K562 (cell line): ENCODE measurements around the gene TBC1D1. TPM values are rescaled to one million over a fixed set of nuclear protein-coding genes. Genes with fewer than 3 reads are reported as not detected.

Experiments used
- ATAC-seq: fragments of 200-7000 bp; cut with Tn5 transposase; 3 replicates; pipeline ENCODE4 v1.9.1; 2020; ENCODE audit warnings: moderate library complexity
- BruUV-seq: library from RNA; stranded (reverse); fragments of 400-500 nt; replicated peaks from 2 replicates; lab custom pipeline; 2021; lab: Mats Ljungman, UMichigan
- CTCF ChIA-PET: fragments of 300-600 bp; formaldehyde crosslinking; extraction: SDS; loops from one replicate; lab custom pipeline; 2021; ENCODE audit warnings: low intra/inter-chr PET ratio; lab: Yijun Ruan, JAX
- POLR2A ChIA-PET: fragments of 300-600, 350-650 bp; sonication (Branson Sonifier 250); formaldehyde crosslinking; extraction: SDS; loops from one replicate; lab custom pipeline; 2021; ENCODE audit warnings: antibody characterized with exemption, inconsistent platforms; lab: Yijun Ruan, JAX
- DNase-seq, 4 experiments: peaks; one replicate each; pipeline versions ENCODE4 v3.0.0 to v3.0.0-alpha.2; 2011 to 2018; ENCODE audit warnings: low spot score in 3 of 4, mixed read lengths in 3 of 4; ENCODE audit errors: extremely low read depth in 1 of 4
- FAIRE-seq: peaks from 2 replicates; lab custom pipeline; 2011; peaks lifted over from hg19 to GRCh38; lab: Jason Lieb, UNC
- H2AFZ ChIP-seq: 2 replicates; pipeline ENCODE4 v1.6.0; 2011; ENCODE audit warnings: low read depth, low read length, control low read depth, inconsistent platforms
- H3K27ac ChIP-seq: fragments of 200-600 bp; 3 replicates; pipeline ENCODE4 v1.8.0; 2011; ENCODE audit warnings: low read depth, mild to moderate bottlenecking, control low read depth, inconsistent platforms, low read length, moderate library complexity, mixed read lengths; ENCODE audit errors: extremely low read depth
- H3K27me3 ChIP-seq, 2 experiments: fragments of 300-600 bp in 1 of 2; 2 replicates in 1 of 2; 3 replicates in 1 of 2; pipeline versions ENCODE4 v1.6.0 to v1.8.0; 2011; ENCODE audit warnings: inconsistent platforms in 2 of 2, low read length in 2 of 2, mild to moderate bottlenecking in 1 of 2, mixed read lengths in 1 of 2, moderate library complexity in 1 of 2; ENCODE audit not compliant: control insufficient read depth in 2 of 2, insufficient read depth in 2 of 2
- H3K36me3 ChIP-seq: fragments of 300-600 bp; 3 replicates; pipeline ENCODE4 v1.8.0; 2011; ENCODE audit warnings: mild to moderate bottlenecking, low read length, inconsistent platforms; ENCODE audit not compliant: control insufficient read depth, insufficient read depth
- H3K4me1 ChIP-seq, 2 experiments: fragments of 200-600 bp in 1 of 2; replicated peaks in 1 of 2; 2 replicates in 1 of 2; 3 replicates in 1 of 2; pipeline versions ENCODE4 v1.5.1 to v1.8.0; 2011; ENCODE audit warnings: inconsistent platforms in 2 of 2, low read length in 2 of 2, mild to moderate bottlenecking in 1 of 2, mixed read lengths in 1 of 2, moderate library complexity in 1 of 2; ENCODE audit not compliant: control insufficient read depth in 2 of 2, insufficient read depth in 2 of 2
- H3K4me2 ChIP-seq: 2 replicates; pipeline ENCODE4 v1.6.1; 2011; ENCODE audit warnings: low read length, control low read depth, inconsistent platforms, mixed read lengths; ENCODE audit not compliant: insufficient read depth
- H3K4me3 ChIP-seq: fragments of 200-600 bp; sonication (generic), shearing (Covaris generic); 2 replicates; pipeline ENCODE4 v1.5.1; 2016; ENCODE audit warnings: control low read depth, inconsistent platforms
- H3K79me2 ChIP-seq: fragments of 200-600 bp; 3 replicates; pipeline ENCODE4 v1.8.0; 2011; ENCODE audit warnings: low read length, inconsistent platforms; ENCODE audit not compliant: control insufficient read depth, insufficient read depth
- H3K9ac ChIP-seq, 2 experiments: 2 replicates each; pipeline versions ENCODE4 v1.6.0 to v1.6.1; 2011; ENCODE audit warnings: low read depth in 2 of 2, low read length in 2 of 2, control low read depth in 1 of 2, inconsistent platforms in 1 of 2, mild to moderate bottlenecking in 1 of 2, mixed read lengths in 1 of 2; ENCODE audit not compliant: insufficient read depth in 1 of 2
- H3K9me1 ChIP-seq: one replicate; pipeline ENCODE4 v1.6.0; 2011; ENCODE audit warnings: inconsistent platforms, mild to moderate bottlenecking, low read length, moderate library complexity; ENCODE audit not compliant: control insufficient read depth, insufficient read depth
- H3K9me3 ChIP-seq: replicated peaks from 2 replicates; pipeline ENCODE4 v1.5.1; 2011; ENCODE audit warnings: low read depth, low read length, inconsistent platforms; ENCODE audit not compliant: control insufficient read depth, insufficient read depth
- H4K20me1 ChIP-seq: replicated peaks from 2 replicates; pipeline ENCODE4 v1.6.1; 2011; ENCODE audit warnings: low read length, inconsistent platforms, mixed read lengths; ENCODE audit not compliant: control insufficient read depth, insufficient read depth
- ELF1 ChIP-seq: fragments of 200-800 bp; sonication (Bioruptor generic); IDR thresholded peaks from 2 replicates; pipeline ENCODE4 v1.6.1; 2016; ENCODE audit warnings: missing genetic modification characterization, missing compliant biosample characterization
- ETV1 ChIP-seq: fragments of 450-650 bp; conservative IDR thresholded peaks from 2 replicates; pipeline ENCODE4 v1.6.1; 2016; ENCODE audit warnings: missing genetic modification characterization, control low read depth, low read depth, missing compliant biosample characterization
- FOXP1 ChIP-seq: sonication (generic); formaldehyde crosslinking; IDR thresholded peaks from 2 replicates; pipeline ENCODE4 v1.8.0; 2022; ENCODE audit warnings: mild to moderate bottlenecking, missing genetic modification reagents
- KDM1A ChIP-seq, 2 experiments: fragments of 450-650 bp; IDR thresholded peaks; 2 replicates each; pipeline ENCODE4 v1.6.1; 2016; ENCODE audit warnings: mild to moderate bottlenecking in 2 of 2
- MEIS2 ChIP-seq: fragments of 450-650 bp; IDR thresholded peaks from 2 replicates; pipeline ENCODE4 v1.6.1; 2014; ENCODE audit warnings: mild to moderate bottlenecking; ENCODE audit not compliant: partially characterized antibody
- SRSF9 ChIP-seq: fragments of 200-400 bp; formaldehyde crosslinking; IDR thresholded peaks from 2 replicates; pipeline ENCODE4 v1.6.1; 2017; ENCODE audit warnings: low read depth, low read length, borderline replicate concordance
- ZFPM2 ChIP-seq: fragments of 250-450 bp; sonication (Bioruptor Pico); IDR thresholded peaks from 2 replicates; pipeline ENCODE4 v1.5.1; 2022; ENCODE audit warnings: mild to moderate bottlenecking
- ZKSCAN1 ChIP-seq: fragments of 150-350 bp; IDR thresholded peaks from 2 replicates; pipeline ENCODE4 v1.6.1; 2016; ENCODE audit warnings: low read depth, low read length
- WGBS: fragments of 100-300 bp; shearing (Covaris generic); methylation state at CpG from one replicate; pipeline ENCODE4 v1.1.6; 2016; ENCODE audit warnings: low coverage, mixed read lengths; ENCODE audit not compliant: insufficient coverage; ENCODE audit errors: missing lambda C conversion rate; 5-methylcytosine and 5-hydroxymethylcytosine counted together
- in situ Hi-C: fragments of 300-500 bp; cut with MboI; formaldehyde crosslinking; loops from 4 replicates; pipeline ENCODE4 v1.15.0; 2018; ENCODE audit warnings: inconsistent platforms, mixed read lengths
- intact Hi-C: fragments of 100-400 bp; cut with micrococcal nuclease; formaldehyde crosslinking; loops from 2 replicates; pipeline ENCODE4 v1.14.2; 2022
- polyA plus RNA-seq, 8 experiments: library from polyadenylated mRNA; depleted of rRNA in 4 of 8; stranded (reverse) in 5 of 8; unstranded in 3 of 8; fragments of >200 nt; fragmentation: Nextera tagmentation in 2 of 8; fragmentation: Illumina TruSeq in 1 of 8; extraction: Ambion mirVana in 2 of 8; extraction: Trizol in 1 of 8; gene quantifications; 2 replicates each; pipeline versions ENCODE4 v1.2.1 to v1.2.3, GENCODE V29; 2011 to 2014; ENCODE audit warnings: inconsistent platforms in 1 of 8, missing spikeins in 1 of 8
- total RNA-seq, 7 experiments: library from RNA; depleted of rRNA in 6 of 7; stranded (reverse); fragments of >200 nt in 6 of 7; fragmentation: Illumina TruSeq in 2 of 7; extraction: Trizol in 2 of 7; gene quantifications; 2 replicates each; pipeline versions ENCODE4 v1.2.1 to v1.2.3, GENCODE V29; 2011 to 2021; ENCODE audit warnings: low replicate concordance in 1 of 7

The TBC1D1 gene
- total and polyA plus RNA-seq, 9 of the 15 experiments (the other 6 are each of a cell fraction or from before 2014, with no cell fraction given) = 0.59 to 14.2 (median 8.8) TPM

- CTCF ChIA-PET = no interaction called here
- no peak for TF ChIP-seq KDM1A (IDR thresholded peaks at IDR 0.05)
- no peak for TF ChIP-seq SRSF9
- TF ChIP-seq MEIS2 = no peak
- no peak for TF ChIP-seq FOXP1 (CRISPR knock-in tag)
- TF ChIP-seq ETV1 (tag) = no peak
- TF ChIP-seq ELF1 = no peak
- TF ChIP-seq ZFPM2 (CRISPR knock-in tag) = no peak
- no peak for TF ChIP-seq ZKSCAN1
- H3K79me2 ChIP-seq = no peaks in the 10 kb centered on the region
These were observed 113.2 kb downstream of the TBC1D1 start for GRCh38 chr4:38004062-38004461.

More at GRCh38 chr4:38004062-38004461, 113.2 kb downstream of the TBC1D1 start:
- H3K27ac ChIP-seq = no peak overlapping the region
- H3K9me3 ChIP-seq = no peaks in the 10 kb centered on the region
- no peak overlapping the region for H3K4me3 ChIP-seq
- DNase-seq = no peak
- peaks cover 9% of the 10 kb centered on the region for H4K20me1 ChIP-seq
- H3K9me1 ChIP-seq = no peaks in the 10 kb centered on the region
- intact Hi-C loops = no loop called here
- 0% methylated on average over 3 of the region's 3 CpGs for WGBS
- no peaks in the 10 kb centered on the region for H3K4me1 ChIP-seq
- no peak for ATAC-seq
- in situ Hi-C loops = no loop called here
- FAIRE-seq = no peak
- H3K9ac ChIP-seq = no peak overlapping the region
- POLR2A ChIA-PET = no interaction called here
- no TSS peak for BruUV-seq
- H3K27me3 ChIP-seq = peaks cover 10 to 18% of the 10 kb centered on the region in 2 experiments
- H2AFZ ChIP-seq = no peak overlapping the region
- H3K36me3 ChIP-seq = no peaks in the 10 kb centered on the region
- no peak overlapping the region for H3K4me2 ChIP-seq
